ENCODE measurements around the gene TMEM86B. TPM values are rescaled to one million over a fixed set of nuclear protein-coding genes. Genes with fewer than 3 reads are reported as not detected.

The TMEM86B gene
- total RNA-seq, 1 experiment from 2014 or later, result 14.2 TPM

- in situ Hi-C loops (cut with HindIII; ENCODE audit: low pct_unique_long_range_greater_than_20kb, low sequenced_read_pairs), result no loop called here
- DNase-seq (ENCODE audit: low read depth, low spot score) (no peak), ATAC-seq (no peak)
- TF ChIP-seq, protein P1, sequence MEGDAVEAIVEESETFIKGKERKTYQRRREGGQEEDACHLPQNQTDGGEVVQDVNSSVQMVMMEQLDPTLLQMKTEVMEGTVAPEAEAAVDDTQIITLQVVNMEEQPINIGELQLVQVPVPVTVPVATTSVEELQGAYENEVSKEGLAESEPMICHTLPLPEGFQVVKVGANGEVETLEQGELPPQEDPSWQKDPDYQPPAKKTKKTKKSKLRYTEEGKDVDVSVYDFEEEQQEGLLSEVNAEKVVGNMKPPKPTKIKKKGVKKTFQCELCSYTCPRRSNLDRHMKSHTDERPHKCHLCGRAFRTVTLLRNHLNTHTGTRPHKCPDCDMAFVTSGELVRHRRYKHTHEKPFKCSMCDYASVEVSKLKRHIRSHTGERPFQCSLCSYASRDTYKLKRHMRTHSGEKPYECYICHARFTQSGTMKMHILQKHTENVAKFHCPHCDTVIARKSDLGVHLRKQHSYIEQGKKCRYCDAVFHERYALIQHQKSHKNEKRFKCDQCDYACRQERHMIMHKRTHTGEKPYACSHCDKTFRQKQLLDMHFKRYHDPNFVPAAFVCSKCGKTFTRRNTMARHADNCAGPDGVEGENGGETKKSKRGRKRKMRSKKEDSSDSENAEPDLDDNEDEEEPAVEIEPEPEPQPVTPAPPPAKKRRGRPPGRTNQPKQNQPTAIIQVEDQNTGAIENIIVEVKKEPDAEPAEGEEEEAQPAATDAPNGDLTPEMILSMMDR (IDR thresholded peaks at IDR 0.05), result no peak
- peak; percentile 92 to 93 for TF ChIP-seq REST (IDR thresholded peaks at IDR 0.05; ENCODE audit: insufficient read depth in 1 of 2, low read depth in 2 of 2, low read length in 1 of 2)
- no peak for TF ChIP-seq TCF7L2 (IDR thresholded peaks at IDR 0.05; ENCODE audit: low read depth, low read length)
- TF ChIP-seq POLR2AphosphoS5 (IDR thresholded peaks at IDR 0.05; ENCODE audit: low read depth, low read length), result no peak
- ChIA-PET CTCF (no interaction called here), POLR2A (no interaction called here)
- BruUV-seq (replicated peaks), result no TSS peak
- Histone ChIP-seq H3K36me3 (ENCODE audit: control insufficient read depth, insufficient read depth, low read length) (no peaks in the 10 kb centered on the region), H3K4me1 (ENCODE audit: control insufficient read depth, insufficient read depth, low read length) (peaks cover 14% of the 10 kb centered on the region), H3K4me3 (ENCODE audit: low read depth in 2 of 2, low read length in 2 of 2) (no peak overlapping the region), H3K27me3 (ENCODE audit: control insufficient read depth, insufficient read depth, low read length) (no peaks in the 10 kb centered on the region), H3K27ac (ENCODE audit: low read length) (no peak overlapping the region), H3K9me3 (ENCODE audit: control insufficient read depth, insufficient read depth, low read depth, low read length) (no peaks in the 10 kb centered on the region)
- intact Hi-C loops (cut with micrococcal nuclease; ENCODE audit: unreplicated experiment), result no loop called here
Measured at GRCh38 chr19:55220525-55220924, 8.0 kb downstream of the TMEM86B start.

- peak; percentile 99 for DNase-seq (ENCODE audit: low read depth, low spot score)
- in situ Hi-C loops (cut with HindIII; ENCODE audit: low pct_unique_long_range_greater_than_20kb, low sequenced_read_pairs) (no loop called here), intact Hi-C loops (cut with micrococcal nuclease; ENCODE audit: unreplicated experiment) (no loop called here)
- H3K27ac ChIP-seq (ENCODE audit: low read length), result peak overlapping the region; percentile 95
- ChIA-PET POLR2A (no interaction called here), CTCF (interaction anchor here (0.5 kb wide), 2 partner anchors 74 to 579 kb away, joined by 3 to 4 read pairs; no protein-coding TSS in a partner anchor)
- peaks cover 14% of the 10 kb centered on the region for H3K4me1 ChIP-seq (ENCODE audit: control insufficient read depth, insufficient read depth, low read length)
- BruUV-seq (replicated peaks), result TSS peak; percentile 85
- H3K9me3 ChIP-seq (ENCODE audit: control insufficient read depth, insufficient read depth, low read depth, low read length), result peaks cover 8% of the 10 kb centered on the region; the same call in 1 of the 2 replicates
- TF ChIP-seq TCF7L2 (IDR thresholded peaks at IDR 0.05; ENCODE audit: low read depth, low read length), result peak; percentile 77
- peak; percentile 88 for TF ChIP-seq POLR2AphosphoS5 (IDR thresholded peaks at IDR 0.05; ENCODE audit: low read depth, low read length)
- TF ChIP-seq, protein P1 (IDR thresholded peaks at IDR 0.05), result no peak
- TF ChIP-seq SIN3A (IDR thresholded peaks at IDR 0.05; ENCODE audit: borderline replicate concordance, insufficient read depth, low read depth, low read length), result peak; percentile 99
- TF ChIP-seq REST (IDR thresholded peaks at IDR 0.05; ENCODE audit: insufficient read depth in 1 of 2, low read depth in 2 of 2, low read length in 1 of 2), result peak; percentile 100
- peak overlapping the region; percentile 65 to 74 for H3K4me3 ChIP-seq (ENCODE audit: low read depth in 2 of 2, low read length in 2 of 2)
- H3K36me3 ChIP-seq (ENCODE audit: control insufficient read depth, insufficient read depth, low read length), result no peaks in the 10 kb centered on the region
- no peaks in the 10 kb centered on the region for H3K27me3 ChIP-seq (ENCODE audit: control insufficient read depth, insufficient read depth, low read length)
- ATAC-seq, result peak; percentile 94
Measured at GRCh38 chr19:55216461-55217198, 11.9 kb downstream of the TMEM86B start.
